GM19023 (cell line): ENCODE measurements around the gene TMEM184A.
"Not testable (repeated sequence)": the region's sequence is repeated elsewhere in the genome, so short reads cannot be mapped to it uniquely, and the experiment has no call there.

ENCODE experiments used
- ATAC-seq: cut with Tn5 transposase; IDR thresholded peaks from one replicate; pipeline ENCODE4 v1.9.1; 2021; ENCODE audit warnings: mild to moderate bottlenecking, moderate library complexity; ENCODE audit not compliant: unreplicated experiment

TMEM184A gene

DNA sequence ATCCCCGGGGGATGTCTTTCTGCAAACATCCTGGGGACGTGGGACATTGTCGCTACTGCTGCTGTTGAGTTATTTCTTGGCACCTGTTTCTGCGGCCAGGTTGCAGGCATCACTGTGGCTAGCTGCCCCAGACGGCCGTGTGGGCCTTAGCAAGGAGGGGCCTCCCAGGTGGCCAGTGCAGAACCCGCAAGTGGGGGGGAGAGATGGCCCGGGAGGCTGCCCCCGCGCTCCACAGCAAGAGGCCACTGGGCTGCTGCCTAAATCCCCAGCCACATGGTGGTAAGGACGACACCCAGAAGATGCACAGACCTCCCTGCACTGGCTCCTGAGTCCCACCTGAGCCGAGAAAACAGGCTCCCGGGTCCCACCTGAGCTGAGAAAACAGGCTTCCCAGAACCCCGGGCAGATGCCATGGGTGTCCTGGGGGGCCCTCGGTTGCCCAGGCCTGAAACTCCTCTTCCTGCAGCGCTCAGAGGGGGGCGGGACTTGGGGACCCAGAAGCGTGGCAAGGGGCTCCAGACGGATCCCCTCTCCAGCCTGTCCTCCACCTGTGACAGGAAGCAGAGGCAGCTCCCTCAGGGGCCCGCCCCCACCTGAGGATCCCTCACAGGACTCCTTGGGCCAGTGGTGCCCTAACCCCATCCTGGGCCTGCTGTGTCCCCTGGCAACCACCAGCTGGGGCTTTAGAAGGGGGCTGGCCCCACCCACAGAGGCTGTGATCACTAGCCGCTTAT, 26.5 kb downstream of the TMEM184A start:
- ATAC-seq = no peak

DNA sequence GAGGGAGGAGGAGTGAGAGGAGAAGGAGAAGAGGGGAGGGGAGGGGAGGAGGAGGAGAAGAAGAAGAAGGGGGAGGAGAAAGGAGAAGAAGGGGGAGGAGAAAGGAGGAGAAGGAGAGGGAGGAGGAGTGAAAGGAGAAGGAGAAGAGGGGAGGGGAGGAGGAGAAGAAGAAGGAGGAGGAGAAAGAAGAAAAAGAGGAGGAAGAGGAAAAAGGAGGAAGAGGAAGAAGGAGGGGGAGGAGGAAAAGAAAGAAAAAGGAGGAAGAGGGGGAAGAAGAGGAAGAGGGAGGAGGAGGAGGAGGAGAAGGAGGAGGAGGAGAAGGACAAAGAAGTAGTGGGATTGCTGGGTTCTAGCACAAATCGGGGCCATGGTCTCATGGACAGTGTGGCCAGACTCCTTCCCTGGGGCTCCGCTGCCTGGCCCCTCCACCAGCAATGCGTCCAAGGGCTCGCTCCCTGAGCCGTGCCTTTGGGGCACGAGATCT, 29.7 kb downstream of the TMEM184A start:
- ATAC-seq = no peak

DNA sequence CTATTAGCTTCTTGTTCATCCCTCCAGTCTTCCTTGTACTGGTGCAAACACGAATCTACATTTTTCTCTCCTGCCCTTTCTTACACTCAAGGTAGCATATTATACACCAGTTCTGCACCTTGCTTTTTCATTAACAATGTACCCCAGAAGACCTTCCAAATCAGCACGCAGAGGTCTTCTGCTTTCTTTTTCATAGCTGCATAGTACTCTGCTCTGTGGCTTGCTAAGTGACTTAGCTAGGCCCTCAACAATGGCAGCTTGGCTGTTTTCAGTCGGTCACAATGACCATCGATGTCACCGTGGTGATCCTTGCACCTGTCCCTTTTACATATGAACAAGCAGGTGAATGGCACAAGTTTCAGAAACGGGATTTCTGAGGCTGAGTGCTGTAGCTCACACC, 30.6 kb downstream of the TMEM184A start:
- ATAC-seq = no peak

DNA sequence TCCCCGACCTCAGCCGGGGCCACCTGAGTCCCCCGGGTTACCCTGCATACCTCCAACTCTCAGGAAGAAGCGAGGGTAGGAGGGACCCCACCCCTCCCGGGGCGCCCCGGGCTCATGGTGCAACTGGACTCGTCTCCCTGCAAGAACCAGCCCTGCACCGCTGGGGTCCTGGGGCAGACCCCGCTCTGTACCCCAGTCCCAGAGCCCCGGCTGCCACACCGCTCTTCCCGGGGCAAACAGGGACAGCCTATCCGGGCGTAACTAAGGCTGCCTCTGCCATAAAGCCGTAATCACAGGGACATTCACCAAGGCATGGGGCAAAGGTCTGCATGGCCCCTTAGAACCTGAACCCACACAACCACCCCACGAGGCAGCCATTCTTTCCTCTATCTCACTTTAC, 32.2 kb downstream of the TMEM184A start:
- no peak for ATAC-seq

DNA sequence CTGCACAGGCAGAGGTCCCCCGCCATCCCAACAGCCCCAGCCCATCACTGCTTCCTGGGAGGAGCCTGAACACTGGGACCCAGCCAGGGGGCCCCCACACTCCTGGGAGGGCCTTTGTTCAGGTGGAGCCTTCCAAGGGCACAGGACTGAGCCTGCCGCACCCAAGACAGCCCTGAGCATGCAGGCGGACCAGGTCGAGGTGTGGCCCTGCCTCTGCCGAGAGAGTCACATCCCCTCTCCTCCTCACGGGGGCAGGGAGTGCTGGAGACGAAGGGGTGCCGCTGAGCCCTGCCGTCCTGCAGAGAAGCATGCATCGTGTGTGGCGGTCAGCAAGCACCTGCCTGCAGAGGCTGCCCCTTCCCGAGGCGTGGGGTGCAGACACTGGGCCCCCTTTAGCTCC, 32.8 kb downstream of the TMEM184A start:
- ATAC-seq = no peak

DNA sequence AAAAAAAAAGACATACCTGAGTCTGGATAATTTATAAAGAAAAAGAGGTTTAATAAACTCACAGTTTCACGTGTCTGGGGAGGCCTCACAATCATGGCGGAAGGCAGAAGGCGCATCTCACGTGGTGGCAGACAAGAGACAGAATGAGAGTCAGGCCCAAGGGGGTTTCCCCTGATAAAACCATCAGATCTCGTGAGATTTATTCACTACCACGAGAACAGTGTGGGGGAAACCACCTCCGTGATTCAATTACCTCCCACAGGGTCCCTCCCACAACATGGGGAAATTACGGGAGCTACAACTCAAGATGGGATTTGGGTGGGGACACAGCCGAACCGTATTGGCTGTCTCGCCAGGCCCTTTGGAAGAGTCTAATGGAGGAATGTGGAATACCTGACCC, 34.5 kb downstream of the TMEM184A start:
- ATAC-seq = no peak

DNA sequence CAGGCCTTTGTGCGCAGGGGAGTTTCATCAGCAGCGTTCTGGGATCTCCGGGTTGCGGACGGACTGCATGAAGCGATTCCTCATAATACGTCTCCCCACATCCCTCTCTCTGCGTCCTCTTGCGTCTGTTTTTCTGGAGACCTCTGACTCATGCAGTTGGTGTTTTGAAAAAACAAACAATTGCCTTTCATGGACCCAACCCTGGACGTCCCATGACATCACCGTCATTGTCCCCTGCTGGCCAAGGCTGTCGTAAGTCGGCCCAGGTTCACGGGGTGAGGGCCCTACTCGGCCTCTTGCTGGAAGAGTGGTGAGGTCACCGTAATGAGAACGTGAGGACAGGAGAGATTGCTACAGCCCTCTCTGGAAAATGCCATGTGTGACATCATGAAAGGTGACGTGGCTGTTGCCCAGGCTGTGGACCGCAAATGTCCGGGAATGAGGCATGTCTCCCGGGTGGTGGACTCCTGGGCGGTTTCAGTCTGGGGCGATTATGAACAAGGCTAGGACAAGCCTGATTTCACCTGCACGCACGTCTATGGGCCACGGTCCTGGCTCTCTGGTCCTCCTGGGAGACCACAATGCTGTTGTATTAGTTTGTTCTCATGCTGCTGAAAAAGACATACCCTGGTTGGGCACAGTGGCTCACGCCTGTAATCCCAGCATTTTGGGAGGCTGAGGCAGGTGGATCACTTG, 35.3 kb downstream of the TMEM184A start:
- no peak for ATAC-seq

DNA sequence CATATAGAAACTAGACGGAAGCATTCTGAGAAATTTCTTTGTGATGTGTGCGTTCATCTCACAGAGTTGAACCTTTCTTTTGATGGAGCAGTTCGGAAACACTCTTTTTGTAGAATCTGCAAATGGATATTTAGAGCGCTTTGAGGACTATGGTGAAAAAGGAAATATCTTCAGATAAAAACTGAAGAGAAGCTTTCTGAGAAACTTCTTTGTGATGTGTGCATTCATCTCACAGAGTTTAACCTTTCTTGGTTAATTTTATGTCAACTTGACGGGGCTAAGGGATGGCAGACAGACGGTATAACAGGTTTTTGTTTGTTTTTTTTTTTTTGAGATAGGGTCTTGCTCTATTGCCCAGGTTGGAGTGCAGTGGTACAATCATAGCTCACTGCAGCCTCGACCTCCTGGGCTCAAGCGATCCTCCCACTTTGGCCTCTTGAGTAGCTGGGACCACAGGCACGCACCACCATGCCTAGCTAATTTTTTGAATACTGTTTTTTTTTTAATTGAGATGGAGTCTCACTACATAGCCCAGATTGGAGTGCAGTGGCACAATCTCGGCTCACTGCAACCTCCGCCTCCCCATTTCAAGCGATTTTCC, 36.6 kb downstream of the TMEM184A start:
- ATAC-seq = not testable (repeated sequence)

DNA sequence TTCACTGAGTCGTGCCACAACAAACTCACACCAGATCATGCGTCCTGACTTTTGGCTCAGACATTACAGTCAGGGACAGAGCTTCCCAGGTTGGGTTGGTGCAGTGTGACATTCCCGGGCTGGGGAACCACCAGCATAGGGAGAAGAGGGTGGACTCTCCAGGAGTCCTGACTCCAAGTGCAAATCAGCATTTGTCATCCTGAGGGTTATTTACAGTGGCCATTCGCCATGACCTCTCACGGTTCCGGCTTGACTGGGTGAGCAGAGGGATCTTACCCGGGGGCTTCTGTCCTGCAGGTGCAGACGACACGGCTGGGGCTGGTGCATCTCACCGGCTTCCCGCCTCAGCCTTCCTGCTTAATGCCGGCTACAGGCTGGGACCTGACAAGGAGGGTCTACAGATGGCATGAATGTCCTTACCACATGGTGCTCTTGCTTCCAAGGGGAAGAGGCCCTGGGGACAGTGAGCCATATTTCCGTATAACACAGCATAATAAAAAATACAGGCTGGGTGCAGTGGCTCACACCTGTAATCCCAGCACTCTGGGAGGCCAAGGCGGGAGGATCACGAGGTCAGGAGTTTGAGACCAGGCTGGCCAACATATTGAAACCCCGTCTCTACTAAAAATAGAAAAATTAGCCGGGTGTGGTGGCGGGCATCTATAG, 39.3 kb downstream of the TMEM184A start:
- ATAC-seq = no peak

DNA sequence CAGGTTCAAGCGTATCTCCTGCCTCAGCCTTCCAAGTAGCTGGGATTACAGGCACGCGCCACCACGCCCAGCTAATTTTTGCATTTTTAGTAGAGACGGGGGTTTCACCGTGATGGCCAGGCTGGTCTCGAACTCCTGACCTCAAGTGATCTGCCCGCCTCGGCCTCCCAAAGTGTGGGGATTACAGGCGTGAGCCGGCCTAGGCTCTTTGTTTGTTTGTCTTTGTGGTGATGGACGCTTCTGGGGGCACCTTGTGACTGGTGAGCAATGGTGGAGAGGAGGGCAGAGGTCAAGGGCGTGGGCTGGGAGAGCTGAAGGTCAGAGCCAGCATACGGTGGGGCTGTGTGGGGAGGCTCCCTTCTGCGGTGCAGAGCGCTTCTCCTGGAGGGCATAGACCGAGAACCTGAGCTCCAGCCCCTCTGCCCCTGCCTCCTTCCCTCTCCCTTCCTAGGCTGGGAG, 40.5 kb downstream of the TMEM184A start:
- not testable (repeated sequence) for ATAC-seq

DNA sequence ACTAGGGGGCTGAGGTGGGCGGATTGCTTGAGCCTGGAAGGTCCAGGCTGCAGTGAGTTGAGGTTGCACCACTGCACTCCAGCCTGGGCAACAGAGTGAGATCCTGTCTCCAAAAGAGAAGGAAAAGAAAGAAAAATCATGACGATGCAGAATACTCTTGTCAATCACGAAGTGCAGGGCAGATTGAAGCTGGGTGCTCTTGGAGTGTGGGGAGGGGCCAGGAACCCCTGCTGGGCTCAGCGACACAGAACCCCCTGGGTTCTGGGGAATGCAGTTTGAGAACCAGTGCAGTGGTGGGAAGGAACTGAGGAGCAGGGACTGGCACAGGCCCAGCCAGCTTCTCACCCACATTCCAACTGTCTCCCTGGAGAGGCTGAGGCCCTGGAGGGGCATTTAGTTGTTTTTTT, 41.0 kb downstream of the TMEM184A start:
- no peak for ATAC-seq

DNA sequence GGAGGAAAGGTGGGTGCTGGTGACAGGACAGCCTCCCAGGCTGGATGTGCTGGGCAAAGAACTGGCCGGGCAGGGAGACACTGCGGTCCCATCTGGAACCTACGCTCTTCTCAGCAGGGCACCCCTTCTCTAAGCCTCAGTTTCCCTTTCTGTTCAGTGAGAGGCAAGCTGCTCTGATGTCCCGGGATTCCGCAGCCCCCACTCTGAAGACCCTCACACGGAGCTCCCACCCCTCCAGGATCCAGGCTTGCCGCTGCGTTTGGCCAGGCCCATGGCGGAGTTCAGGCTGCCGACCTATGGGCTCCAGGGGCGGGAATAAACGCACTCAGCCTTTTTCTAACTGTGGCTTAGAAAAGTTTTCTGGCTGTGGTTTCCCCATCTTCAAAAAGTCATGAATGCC, 41.6 kb downstream of the TMEM184A start:
- no peak for ATAC-seq

DNA sequence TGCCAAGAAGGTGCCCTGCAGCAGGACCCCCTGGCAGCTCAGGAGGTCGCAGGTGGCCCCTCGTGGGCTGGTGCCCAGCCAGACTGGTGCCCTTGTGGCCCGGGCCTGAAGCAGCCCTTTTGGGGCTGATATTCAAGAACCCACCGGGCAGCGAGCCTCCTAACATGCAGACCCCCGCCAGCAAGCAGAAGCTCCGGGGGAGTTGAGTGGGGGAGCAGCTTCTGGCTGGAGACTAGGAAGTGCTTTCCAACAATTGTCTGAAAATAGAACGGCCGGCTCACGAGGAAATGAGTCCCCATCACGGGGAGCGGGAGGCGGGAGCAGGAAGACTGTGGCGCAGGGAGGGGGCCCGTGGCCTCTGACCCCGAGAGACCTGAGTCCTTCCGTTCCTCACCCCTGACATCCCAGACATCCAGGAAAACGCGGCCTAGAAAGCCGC, 42.3 kb downstream of the TMEM184A start:
- ATAC-seq = no peak

DNA sequence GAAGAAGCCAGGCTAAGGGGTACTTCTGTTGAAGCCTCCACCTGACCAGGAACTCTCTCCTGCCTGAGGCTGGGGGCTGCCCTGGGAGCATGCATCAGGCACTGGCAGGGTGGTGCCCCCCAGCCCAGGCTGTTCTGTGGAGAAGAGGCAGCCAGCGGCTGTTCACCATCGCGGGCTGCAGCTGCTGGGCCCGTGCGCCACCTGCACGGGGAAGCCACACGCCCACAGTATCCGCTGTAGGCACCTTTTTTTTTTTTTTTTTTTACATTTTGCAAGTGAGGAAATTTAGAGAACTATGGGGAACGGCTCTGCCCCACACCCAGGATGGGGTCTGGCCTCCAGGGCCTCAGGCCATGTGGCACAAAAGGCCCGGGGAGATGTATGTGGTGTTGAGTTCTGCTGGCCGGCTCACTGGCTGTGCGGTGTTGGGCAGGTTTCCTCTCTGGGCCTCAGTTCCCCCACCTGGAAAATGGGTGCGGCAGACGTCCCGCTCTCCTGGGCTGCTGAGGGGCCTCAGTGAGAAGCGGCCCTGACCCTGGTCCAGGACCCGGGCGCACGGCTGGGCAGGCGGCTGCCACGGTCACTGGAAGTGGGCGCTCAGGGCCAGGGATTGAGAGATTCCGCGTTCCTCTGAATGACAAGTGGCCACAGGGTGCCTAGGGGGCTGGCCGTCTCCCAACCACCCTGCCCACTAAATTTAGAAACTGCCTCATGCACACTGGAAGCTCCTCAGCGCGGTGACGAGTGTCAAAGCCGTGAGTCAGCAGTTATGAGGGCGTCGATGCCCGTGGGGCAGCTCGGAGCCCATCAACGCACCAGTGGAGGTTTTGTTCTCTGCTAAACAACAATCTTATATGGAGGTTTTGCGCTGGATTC, 43.0 kb downstream of the TMEM184A start:
- no peak for ATAC-seq

DNA sequence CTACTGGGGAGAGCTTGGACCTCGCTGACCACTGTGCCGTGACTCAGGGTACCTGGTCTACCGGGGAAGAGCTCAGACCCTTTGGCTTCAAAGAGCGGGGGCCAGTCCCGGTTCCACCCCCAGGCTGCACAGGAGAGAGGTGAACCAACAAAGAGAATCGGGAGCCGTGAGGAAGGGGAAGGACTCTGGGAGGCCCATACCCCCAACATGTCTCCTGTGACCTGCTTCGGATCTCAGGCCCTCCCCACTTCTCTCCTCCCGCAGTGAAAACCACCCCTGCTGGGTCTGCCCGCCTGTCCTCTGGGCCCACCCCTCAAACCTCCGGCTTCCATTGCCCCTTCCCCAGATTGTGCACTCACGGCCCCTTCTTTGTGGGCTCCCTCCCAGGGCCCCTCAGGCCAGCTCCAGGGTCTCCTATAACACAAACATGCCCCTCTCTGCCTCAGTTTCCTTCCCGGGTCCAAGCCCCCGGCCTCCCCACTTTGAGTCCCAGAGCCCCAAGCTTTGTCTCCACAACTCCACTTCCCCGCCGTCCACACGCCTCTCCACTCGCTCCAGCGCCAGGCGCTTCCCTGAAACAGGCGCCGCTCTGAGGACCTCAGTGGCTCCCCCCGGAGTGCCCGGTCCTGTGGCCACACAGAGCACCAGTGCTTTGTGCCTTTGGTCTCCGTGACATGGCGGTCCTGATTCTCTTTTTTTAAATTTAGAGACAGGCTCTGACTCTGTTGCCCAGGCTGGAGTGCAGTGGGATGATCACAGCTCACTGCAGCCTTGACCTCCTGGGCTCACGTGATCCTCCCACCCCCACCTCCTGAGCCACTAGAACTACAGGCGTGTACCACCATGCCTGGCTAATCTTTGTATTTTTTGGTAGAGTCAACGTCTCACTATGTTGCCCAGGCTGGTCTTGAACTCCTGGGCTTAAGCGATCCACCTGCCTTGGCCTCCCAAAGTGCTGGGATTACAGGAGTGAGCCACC, 44.3 kb downstream of the TMEM184A start:
- ATAC-seq = no peak

DNA sequence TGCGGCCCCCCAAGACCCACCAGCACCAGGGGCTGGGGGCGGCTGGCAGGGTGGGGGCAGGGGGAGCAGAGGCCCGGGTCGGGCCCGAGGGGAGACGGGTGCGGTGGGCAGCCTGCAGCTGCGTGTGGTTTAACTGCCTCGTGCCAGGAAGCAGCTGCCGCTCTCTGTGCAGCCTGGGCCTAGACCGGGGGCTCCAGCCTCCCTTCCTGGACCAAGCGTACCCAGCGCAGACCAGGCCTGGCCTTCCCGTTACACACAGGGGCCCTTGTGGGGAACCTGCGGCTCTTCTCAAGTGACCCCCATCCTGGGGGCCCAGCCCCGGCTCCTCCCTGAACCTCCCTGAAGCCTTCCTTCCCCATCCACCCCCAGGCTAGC, 45.2 kb downstream of the TMEM184A start:
- no peak for ATAC-seq

DNA sequence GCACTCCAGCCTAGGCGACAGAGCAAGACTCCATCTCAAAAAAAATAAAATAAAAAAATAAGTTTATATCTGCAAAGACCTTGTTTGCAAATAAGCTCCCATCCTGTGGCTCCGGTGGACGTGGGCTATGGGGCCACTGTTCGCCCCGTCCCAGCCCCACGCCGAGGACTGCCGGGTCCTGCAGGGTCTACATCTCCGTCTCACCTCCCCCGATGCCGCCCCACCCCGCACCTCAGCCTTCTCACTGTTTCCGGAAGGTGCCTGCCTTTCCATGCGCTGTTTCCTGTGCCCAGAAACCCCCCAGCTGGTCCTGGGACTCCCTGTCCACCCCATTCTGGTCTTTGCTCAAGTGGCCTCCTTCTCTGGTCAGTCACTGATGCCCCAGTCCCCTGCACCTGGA, 46.8 kb downstream of the TMEM184A start:
- no peak for ATAC-seq

DNA sequence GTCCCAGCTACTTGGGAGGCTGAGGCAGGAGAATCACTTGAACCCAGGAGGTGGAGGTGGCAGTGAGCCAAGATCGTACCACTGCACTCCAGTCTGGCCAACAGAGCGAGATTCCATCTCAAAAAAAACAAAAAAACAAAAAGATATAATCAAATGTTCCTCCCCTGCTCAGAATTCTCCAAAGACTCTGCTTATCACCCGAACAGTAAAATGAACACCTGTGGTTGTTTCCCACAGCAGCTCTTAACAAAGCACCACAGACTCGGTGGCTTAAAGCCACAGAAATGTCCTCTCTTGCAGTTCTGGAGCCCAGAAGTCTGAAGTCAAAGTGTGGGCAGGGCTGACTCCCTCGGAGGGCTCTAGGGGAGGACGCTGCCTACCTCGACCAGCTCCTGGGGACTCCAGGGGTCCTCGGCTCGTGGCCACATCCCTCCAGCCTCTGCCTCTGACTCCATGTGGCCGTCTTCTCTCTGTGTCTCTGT, 47.7 kb downstream of the TMEM184A start:
- ATAC-seq = no peak
